DOHH2 (cell line): Measurements from ENCODE around the gene EPHA10.
"Not testable (repeated sequence)": the region's sequence is repeated elsewhere in the genome, so short reads cannot be mapped to it uniquely, and the experiment has no call there.

Experiments used
- H3F3A ChIP-seq: fragments of 200-600 bp; sonication (generic), shearing (Covaris generic); 2 replicates; pipeline ENCODE4 v1.6.0; 2016; ENCODE audit warnings: antibody characterized with exemption, mild to moderate bottlenecking; ENCODE audit not compliant: control insufficient read depth, insufficient read depth
- H3K27ac ChIP-seq: fragments of 200-600 bp; sonication (generic); 2 replicates; pipeline ENCODE4 v1.5.1; 2014; ENCODE audit warnings: low read depth, mild to moderate bottlenecking, low read length, moderate library complexity
- H3K27me3 ChIP-seq: fragments of 200-600 bp; sonication (generic); 2 replicates; pipeline ENCODE4 v1.6.1; 2014; ENCODE audit warnings: mild to moderate bottlenecking, low read length, mixed read lengths; ENCODE audit not compliant: control insufficient read depth
- H3K36me3 ChIP-seq: fragments of 200-600 bp; sonication (generic); 2 replicates; pipeline ENCODE4 v1.6.1; 2014; ENCODE audit warnings: mild to moderate bottlenecking, low read length, moderate library complexity, mixed read lengths; ENCODE audit not compliant: control insufficient read depth
- H3K4me1 ChIP-seq: fragments of 200-600 bp; sonication (generic); 2 replicates; pipeline ENCODE4 v1.6.1; 2014; ENCODE audit warnings: mild to moderate bottlenecking, low read length, mixed read lengths; ENCODE audit not compliant: control insufficient read depth
- H3K4me2 ChIP-seq: fragments of 200-600 bp; sonication (generic); 2 replicates; pipeline ENCODE4 v1.6.0; 2014; ENCODE audit warnings: mild to moderate bottlenecking, low read length, moderate library complexity
- H3K4me3 ChIP-seq: fragments of 200-600 bp; sonication (generic); 2 replicates; pipeline ENCODE4 v1.5.1; 2014; ENCODE audit warnings: mild to moderate bottlenecking, low read length, mixed read lengths
- H3K79me2 ChIP-seq: fragments of 200-600 bp; sonication (generic); 2 replicates; pipeline ENCODE4 v1.6.1; 2014; ENCODE audit warnings: mild to moderate bottlenecking, low read length, mixed read lengths; ENCODE audit not compliant: control insufficient read depth
- H3K9me2 ChIP-seq: fragments of 200-600 bp; sonication (generic); replicated peaks from 2 replicates; pipeline ENCODE4 v1.6.1; 2014; ENCODE audit warnings: mild to moderate bottlenecking, low read length, mixed read lengths; ENCODE audit not compliant: control insufficient read depth
- H3K9me3 ChIP-seq: fragments of 200-600 bp; sonication (generic); 2 replicates; pipeline ENCODE4 v1.6.1; 2014; ENCODE audit warnings: antibody characterized with exemption, low read length, mixed read lengths; ENCODE audit not compliant: control insufficient read depth, insufficient read depth
- H4K20me1 ChIP-seq: fragments of 200-600 bp; sonication (generic); 2 replicates; pipeline ENCODE4 v1.6.0; 2014; ENCODE audit warnings: low read depth, mild to moderate bottlenecking, antibody characterized with exemption, low read length, moderate library complexity; ENCODE audit not compliant: control insufficient read depth, insufficient read depth
- EZH2phosphoT487 ChIP-seq: fragments of 200-600 bp; sonication (generic); IDR thresholded peaks from 2 replicates; pipeline ENCODE4 v1.6.1; 2017; ENCODE audit warnings: borderline replicate concordance, mild to moderate bottlenecking, antibody characterized with exemption, low read length, moderate library complexity, mixed read lengths
- TF ChIP-seq, protein P1 (sequence below): fragments of 200-600 bp; sonication (generic); IDR thresholded peaks from one replicate; pipeline ENCODE4 v1.5.1; 2014; ENCODE audit warnings: antibody characterized with exemption, mild to moderate bottlenecking, low read depth, low read length; ENCODE audit not compliant: poor library complexity, severe bottlenecking

Gene EPHA10

GRCh38 chr1:37737975-37738374, 26.9 kb downstream of the EPHA10 start:
- H3F3A ChIP-seq, H3K9me2 ChIP-seq, H3K79me2 ChIP-seq, H3K36me3 ChIP-seq, H3K9me3 ChIP-seq, H3K27ac ChIP-seq, H3K27me3 ChIP-seq, H4K20me1 ChIP-seq, H3K4me2 ChIP-seq, H3K4me3 ChIP-seq, H3K4me1 ChIP-seq: not testable (repeated sequence)

DNA sequence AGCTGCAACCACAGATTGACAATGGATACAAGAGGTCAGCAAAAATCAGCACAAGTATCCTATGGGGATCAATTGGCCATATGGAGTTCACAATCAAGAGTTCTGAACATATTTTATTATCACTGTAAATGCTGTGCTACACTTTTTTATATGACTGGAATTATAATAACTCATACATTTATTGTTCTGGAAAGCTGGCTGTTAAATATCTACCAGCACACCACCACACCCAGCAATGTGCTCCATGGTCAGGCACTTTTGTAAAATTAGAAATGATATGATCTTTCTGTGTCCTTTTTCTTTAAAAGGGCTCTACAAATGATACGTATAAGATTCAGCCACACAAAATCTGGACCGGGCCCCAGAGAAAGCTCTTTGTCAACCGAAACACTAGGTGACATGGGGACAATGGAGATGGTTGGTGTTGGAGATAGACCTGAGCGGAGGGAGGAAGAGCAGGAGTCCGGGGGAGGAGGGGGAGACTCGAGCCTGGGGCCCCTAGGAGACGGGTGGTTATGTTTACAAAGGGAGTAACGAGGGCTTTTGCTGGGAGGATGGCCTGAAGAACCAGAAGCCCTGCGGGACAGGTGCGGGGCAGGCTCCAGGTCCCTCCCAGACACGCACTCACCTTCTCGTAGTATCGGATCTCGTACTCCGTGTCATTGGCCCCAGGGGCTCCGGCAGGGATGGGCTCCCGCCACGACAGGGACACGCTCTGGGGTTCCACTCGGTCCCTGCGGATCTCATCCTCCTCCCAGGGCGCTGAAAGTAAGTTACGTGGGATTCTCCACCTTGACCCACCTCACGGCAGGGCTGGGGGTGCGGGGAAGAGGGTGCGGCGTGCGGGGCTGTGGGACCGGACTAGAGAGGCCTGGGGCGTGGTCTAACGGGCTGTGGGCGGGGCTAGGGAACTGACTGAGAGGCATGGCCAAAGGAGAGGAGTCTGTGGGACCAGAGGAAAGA, 30.0 kb downstream of the EPHA10 start:
- TF ChIP-seq EZH2phosphoT487 = no peak
- TF ChIP-seq, protein P1, sequence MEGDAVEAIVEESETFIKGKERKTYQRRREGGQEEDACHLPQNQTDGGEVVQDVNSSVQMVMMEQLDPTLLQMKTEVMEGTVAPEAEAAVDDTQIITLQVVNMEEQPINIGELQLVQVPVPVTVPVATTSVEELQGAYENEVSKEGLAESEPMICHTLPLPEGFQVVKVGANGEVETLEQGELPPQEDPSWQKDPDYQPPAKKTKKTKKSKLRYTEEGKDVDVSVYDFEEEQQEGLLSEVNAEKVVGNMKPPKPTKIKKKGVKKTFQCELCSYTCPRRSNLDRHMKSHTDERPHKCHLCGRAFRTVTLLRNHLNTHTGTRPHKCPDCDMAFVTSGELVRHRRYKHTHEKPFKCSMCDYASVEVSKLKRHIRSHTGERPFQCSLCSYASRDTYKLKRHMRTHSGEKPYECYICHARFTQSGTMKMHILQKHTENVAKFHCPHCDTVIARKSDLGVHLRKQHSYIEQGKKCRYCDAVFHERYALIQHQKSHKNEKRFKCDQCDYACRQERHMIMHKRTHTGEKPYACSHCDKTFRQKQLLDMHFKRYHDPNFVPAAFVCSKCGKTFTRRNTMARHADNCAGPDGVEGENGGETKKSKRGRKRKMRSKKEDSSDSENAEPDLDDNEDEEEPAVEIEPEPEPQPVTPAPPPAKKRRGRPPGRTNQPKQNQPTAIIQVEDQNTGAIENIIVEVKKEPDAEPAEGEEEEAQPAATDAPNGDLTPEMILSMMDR = no peak
- no peaks in the 10 kb centered on the region for H3F3A ChIP-seq
- H3K4me2 ChIP-seq = no peak overlapping the region
- no peaks in the 10 kb centered on the region for H3K4me1 ChIP-seq
- no peaks in the 10 kb centered on the region for H3K79me2 ChIP-seq
- H3K36me3 ChIP-seq = no peaks in the 10 kb centered on the region
- H3K9me2 ChIP-seq = no peaks in the 10 kb centered on the region
- no peaks in the 10 kb centered on the region for H3K27me3 ChIP-seq
- H3K4me3 ChIP-seq = no peak overlapping the region
- H3K27ac ChIP-seq = no peak overlapping the region
- no peaks in the 10 kb centered on the region for H4K20me1 ChIP-seq
- no peaks in the 10 kb centered on the region for H3K9me3 ChIP-seq

DNA sequence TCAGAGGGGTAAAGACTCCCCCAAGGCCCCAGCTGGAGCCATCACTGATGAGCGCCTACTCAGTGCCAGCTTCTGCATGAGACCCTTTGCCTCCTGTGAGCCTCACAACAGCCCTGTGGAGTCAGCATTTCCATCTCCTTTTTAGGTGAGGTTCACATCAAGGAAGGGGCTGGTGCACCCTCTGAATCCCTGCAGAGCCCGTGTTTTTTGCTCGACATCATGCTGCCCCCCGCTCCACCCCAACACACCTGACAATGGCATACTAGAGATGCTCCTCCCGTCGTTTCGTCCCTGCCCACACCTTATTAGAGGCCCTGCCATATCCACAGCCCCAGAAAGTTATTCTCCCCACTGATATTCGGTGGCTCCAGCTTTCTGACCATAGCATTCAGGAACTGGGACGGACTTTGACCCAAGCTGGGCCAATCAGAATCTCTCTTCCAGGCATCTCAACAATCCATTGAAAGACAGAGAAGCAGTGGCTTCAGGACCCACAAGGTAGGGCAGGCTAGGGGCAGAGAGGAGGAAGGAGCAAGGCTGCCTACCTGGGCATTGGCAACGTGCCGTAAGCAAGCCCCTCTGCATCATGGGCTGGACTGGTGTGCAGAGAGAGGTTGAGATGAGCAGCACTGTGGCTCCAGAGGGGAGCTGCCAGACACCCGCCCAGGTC, 32.7 kb downstream of the EPHA10 start:
- H3K9me3 ChIP-seq = no peaks in the 10 kb centered on the region
- no peak overlapping the region for H3K27ac ChIP-seq
- H3K4me3 ChIP-seq = no peak overlapping the region
- no peaks in the 10 kb centered on the region for H3K9me2 ChIP-seq
- H4K20me1 ChIP-seq = no peaks in the 10 kb centered on the region
- no peak overlapping the region for H3K4me2 ChIP-seq
- H3K36me3 ChIP-seq = no peaks in the 10 kb centered on the region
- no peaks in the 10 kb centered on the region for H3F3A ChIP-seq
- no peaks in the 10 kb centered on the region for H3K4me1 ChIP-seq
- no peaks in the 10 kb centered on the region for H3K79me2 ChIP-seq
- peaks cover 5% of the 10 kb centered on the region; the same call in 1 of the 2 replicates for H3K27me3 ChIP-seq
- TF ChIP-seq, protein P1 = no peak
- no peak for TF ChIP-seq EZH2phosphoT487
